Stimulated activated CD8-positive, alpha-beta memory T cell treated with anti-CD3 and anti-CD28 coated beads, Interleukin-2, amount 100 ng/mL, for 48 hours (primary cell): ENCODE results near the gene AFP.

Experiments
- DNase-seq, 2 donors: peaks; one replicate each; pipeline ENCODE4 v3.0.0-alpha.2; 2020; ENCODE audit warnings: low read depth in 2 of 2

The AFP gene

GRCh38 chr4:73458184-73459047 lies 22.4 kb downstream of the AFP start:
- DNase-seq, result no peak

DNA sequence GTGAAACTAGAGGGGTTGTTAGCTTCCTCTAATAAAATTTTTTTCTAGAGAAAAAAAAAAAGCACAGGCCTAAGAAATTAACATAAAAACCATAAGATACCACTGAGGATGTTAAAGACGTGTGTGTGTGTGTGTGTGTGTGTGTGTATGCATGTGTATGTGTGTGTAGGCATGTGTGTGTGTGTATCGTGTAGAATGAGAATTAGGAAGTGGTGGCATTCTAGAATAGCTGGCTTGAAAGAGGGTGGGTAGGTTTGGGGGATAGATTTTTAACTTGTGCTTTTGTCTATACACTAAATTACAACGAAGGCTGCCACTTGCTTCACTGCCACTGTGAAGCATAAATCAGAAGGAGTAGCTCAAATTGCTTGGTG lies 23.0 kb downstream of the AFP start:
- DNase-seq, result no peak

DNA sequence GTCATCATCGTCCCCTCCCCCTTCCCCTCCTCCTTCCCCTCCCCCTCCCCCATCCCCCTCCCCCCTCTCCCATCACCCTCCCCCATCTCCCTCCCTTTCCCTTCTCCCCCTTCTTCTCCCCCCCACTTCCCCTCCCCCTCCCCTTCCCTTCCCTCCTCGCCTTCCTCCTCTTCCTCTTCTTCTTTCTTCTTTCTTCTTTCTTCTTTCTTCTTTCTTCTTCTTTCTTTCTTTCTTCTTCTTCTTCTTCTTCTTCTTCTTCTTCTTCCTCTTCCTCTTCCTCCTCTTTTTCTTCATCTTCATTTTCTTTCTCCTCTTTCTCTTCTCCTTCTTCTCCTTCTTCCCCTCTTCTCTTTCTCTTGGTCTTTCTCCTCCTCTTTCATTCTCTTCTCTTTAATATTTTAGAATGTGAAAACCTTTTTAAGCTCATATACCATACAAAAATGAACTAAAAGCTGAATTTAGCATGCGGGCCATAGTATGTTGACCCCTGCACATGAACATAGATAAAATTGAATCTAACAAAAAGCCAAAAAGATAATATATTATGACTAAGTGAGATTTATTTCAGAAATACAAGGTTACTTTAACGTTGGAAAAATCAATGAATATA lies 25.0 kb downstream of the AFP start:
- DNase-seq, result no peak

GRCh38 chr4:73468170-73468569 lies 32.1 kb downstream of the AFP start:
- DNase-seq, result no peak

DNA sequence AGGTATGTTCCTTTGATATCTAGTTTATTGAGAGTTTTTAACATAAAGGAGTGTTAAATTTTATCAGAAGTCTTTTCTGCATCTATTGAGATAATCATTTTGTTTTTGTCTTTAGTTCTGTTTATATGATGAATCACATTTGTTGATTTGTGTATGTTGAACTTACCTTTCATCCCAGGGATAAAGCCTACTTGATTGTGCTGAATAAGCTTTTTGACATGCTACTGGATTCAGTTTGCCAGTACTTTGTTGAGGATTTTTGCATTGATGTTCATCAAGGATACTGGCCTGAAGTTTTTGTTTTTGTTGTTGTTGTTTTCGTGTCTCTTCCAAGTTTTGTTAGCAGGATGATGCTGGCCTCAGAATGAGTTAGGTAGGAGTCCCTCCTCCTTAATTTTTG lies 34.7 kb downstream of the AFP start:
- no peak for DNase-seq

- no peak for DNase-seq
Measured at GRCh38 chr4:73477176-73477575, 41.2 kb downstream of the AFP start.

DNA sequence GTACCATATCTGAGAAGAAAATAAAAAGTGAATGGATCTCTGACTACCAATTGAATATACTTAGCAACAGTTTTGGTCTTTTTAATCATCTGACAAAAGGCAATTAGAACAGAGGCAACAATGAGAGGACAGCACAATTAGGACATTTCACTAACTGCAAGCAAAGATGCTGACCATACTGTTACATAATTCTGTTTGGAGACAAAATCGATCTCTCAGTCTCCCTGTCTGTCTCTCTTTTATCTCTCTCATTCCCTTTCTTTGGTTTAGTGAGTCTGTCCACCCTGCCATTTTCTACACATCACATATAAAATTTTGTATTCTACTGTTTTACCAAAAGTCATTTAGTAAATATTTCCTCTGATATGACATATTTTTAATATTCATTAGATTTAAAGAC lies 43.3 kb downstream of the AFP start:
- DNase-seq, result no peak

GRCh38 chr4:73481358-73481757 lies 45.3 kb downstream of the AFP start, which contains the start of gene AFM:
AFM (plus strand) TSS chr4:73481745; CDS start chr4:73481776, 31 bp downstream.
- DNase-seq, result no peak

DNA sequence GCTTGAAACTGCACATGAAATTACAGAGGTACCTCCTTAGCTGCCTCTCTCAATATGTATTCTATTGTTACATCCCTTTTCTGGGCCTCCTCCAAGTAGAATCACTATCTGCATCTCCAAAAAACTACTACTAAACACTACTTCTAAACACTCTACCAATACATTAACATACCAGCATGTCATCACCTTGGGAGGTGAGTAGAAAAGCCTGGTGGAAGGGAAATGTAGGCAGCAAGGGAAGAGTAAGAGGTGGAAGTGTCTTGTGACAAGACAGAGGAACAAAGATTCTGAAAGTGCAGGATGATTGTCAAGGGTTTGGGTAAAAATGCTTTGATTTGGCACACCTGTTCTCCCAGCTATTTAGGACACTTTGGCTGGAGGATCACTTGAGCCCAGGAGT lies 49.1 kb downstream of the AFP start:
- DNase-seq, result no peak

DNA sequence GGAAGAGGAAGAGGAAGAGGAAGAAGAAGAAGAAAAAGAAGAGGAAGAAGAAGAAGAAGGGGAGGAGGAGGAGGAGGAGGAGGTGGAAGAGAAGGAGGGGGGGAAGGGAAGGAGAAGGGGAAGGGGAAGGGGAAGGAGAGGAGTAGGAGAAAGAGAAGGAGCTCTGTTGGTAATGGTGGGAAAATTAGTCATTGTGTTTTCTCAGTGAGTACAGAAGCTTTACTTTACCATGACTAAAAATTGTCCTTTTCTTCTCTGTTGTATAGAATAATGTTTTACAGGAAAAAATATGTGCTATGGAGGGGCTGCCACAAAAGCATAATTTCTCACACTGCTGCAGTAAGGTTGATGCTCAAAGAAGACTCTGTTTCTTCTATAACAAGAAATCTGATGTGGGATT lies 49.6 kb downstream of the AFP start:
- DNase-seq, result no peak

DNA sequence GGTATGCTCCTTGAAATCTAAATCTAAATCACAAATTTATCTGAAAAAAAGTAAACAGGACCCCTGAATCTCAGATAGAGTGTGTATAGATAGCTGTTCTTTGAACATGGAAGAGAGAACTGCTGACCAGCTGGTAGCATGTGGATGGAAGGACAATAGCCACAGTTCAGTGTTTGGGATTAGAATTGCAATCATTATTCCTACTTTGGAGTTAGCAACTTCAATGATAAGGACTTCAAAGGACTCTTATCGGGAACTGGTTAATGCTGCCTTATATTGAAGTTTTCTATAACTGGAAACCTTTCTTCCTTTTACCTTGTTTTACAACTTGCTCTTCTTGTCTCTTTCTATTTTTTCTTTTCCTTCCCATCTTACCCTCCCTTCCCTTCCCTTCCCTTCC lies 50.5 kb downstream of the AFP start:
- DNase-seq, result no peak

- no peak for DNase-seq
Measured at GRCh38 chr4:73487233-73487632, 51.2 kb downstream of the AFP start.

GRCh38 chr4:73499996-73500765 lies 64.2 kb downstream of the AFP start:
- DNase-seq, result no peak

GRCh38 chr4:73501664-73502265 lies 65.7 kb downstream of the AFP start:
- DNase-seq, result no peak

DNA sequence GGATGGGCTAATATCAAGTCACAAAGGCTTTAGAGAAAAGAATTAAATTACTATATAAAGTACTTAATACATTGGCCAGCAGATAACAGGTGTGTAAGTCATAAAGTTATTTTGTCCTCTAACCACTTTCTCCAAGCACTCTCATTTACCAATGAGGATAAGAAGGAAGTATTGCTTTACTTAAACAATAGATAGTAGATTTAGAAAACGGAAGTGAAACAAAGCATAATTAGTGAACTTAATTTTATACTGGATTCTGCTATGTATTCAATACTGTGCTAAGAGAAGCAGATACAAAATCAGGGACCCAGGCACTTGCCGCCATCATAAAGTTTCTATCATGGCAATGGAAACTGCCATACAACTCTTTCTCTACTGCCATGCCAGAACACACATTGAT lies 69.5 kb downstream of the AFP start:
- no peak for DNase-seq
